Activated CD4-positive, alpha-beta T cell treated with anti-CD3 and anti-CD28 coated beads, Interleukin-2, amount 10 ng/mL, durations not matched to agents 24 days and 14 days (primary cell): ENCODE data around the gene TP53I11. TPM values are rescaled to one million over a fixed set of nuclear protein-coding genes. Genes with fewer than 3 reads are reported as not detected.

Experiments
- total RNA-seq: library from RNA; stranded (reverse); gene quantifications from 2 replicates; pipeline ENCODE4 v1.2.3, GENCODE V29; 2022

Gene TP53I11
- total RNA-seq, 1 donor from 2014 or later = 9.1 TPM

Other genes starting within 250 kb of the TP53I11 start
- gene TSPAN18, start 223.9 kb downstream of the TP53I11 start, total RNA-seq = 1.4 and 1.5 TPM in 2 replicates
- gene PRDM11, start 195.8 kb upstream of the TP53I11 start, total RNA-seq = 1.4 and 1.9 TPM in 2 replicates